ENCODE measurements around the gene TAF11L2.
"Not testable (repeated sequence)": the region's sequence is repeated elsewhere in the genome, so short reads cannot be mapped to it uniquely, and the experiment has no call there.

TAF11L2 gene
- 0 reads per million in 2 experiments for total RNA-seq

DNA sequence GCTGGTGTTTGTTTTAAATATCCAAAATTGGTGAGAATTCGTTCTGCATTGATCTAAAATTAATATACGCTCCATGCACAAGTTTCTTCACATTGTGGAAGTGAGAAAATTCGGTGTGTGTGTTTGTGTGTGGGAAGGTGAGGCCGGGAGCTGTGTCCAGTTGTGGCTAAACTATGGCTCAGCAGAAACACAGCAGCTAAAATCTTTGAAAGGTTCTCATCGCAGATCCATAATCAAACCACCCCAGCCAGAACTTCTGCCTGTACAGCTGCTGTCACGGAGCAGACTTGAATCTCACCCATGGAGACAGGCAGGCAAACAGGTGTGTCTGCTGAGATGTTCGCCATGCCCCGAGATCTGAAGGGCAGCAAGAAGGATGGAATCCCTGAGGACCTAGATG lies at the start of gene TAF11L2:
TAF11L2 (plus strand) TSS at position 301 of the 400 bp plus-strand sequence.
- not testable (repeated sequence) for DNase-seq (ENCODE audit: low read depth)

DNA sequence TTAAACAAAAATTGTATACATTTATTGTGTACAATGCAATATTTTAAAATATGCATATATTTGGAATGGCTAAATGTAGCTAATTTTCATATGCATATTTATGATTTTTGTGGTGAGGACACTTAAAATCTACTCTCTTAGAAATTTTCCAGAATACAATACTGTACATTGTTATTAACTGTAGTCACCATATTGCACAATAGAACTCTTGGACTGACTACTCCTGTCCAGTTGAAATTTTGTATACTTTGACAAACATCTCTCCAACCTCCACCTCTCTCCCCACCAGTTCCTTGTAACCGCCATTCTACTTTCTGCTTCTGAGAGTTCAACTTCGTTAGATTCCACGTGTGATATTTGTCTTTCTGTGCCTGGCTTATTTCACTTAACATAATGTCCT lies 49.2 kb upstream of the TAF11L2 start:
- no peak for DNase-seq (ENCODE audit: low read depth)

DNA sequence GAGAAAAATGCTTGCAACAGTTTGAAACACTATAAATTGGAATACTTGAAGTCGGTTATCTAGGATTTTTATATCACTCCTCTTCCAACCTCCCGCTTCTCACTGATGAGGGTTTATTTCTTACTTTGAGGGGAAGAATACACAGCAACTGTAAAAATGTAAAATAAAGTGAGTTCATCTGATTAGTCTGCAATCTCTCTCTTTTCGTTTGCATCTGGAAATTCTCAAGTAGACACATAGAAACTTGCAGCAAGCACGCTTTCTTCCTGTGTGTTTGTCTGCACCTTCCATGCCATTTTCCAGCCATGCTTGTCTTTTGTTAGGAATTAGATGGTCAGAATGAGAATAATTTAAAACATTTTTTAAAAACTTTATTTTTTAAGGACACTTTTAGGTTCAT lies 45.1 kb upstream of the TAF11L2 start:
- DNase-seq (ENCODE audit: low read depth), result no peak

DNA sequence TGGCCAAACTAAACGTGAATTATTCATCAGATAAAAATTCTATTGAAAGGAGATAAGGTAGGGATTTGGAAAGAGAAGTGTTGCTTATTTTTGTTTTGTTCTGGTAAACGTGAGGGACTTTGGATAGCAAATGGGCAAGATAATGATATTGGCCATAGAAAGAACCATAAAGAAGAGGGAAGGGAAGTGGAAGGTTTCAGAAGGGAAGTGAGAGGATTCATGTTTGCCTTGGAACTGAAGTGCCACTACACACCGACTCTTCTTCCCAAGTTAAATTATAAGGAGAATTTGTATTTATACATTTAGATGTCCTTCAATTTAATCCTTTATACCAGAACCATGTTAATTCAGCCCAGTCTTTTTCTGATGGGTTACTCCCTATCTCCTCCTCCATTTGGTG lies 42.1 kb upstream of the TAF11L2 start:
- no peak for DNase-seq (ENCODE audit: low read depth)

DNA sequence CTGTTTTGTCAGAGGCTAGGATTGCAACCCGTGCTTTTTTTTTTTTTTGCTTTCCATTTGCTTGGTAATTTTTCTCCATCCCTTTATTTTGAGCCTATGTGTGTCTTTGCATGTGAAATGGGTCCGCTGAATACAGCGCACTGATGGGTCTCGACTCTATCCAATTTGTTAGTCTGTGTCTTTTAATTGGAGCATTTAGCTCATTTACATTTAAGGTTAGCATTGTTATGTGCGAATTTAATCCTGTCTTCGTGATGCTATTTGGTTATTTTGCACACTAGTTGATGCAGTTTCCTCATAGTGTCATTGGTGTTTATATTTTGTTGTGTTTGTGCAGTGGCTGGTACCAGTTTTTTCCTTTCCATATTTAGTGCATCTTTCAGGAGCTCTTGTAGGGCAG lies 36.2 kb upstream of the TAF11L2 start:
- no peak for DNase-seq (ENCODE audit: low read depth)

DNA sequence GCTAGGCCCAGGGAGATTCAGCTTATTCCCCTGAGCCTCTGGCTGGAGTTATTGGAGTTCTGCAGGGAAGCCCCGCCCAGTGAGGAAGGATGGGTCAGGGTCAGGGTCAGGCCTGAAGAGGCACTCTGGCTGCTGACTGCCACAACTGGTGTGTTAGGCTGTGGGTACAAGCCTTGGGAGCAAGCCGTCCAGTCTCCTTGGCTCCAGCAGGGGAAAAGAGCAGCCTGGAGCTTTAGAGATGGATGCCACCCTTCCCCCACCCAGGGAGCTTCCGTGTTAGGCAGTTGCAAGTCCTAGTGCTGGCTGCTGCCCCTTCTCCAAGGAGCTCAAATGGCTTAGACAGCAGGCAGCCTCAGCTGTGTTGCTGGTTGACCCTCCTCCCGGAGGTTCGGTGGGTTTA lies 34.4 kb upstream of the TAF11L2 start:
- DNase-seq (ENCODE audit: low read depth), result no peak

DNA sequence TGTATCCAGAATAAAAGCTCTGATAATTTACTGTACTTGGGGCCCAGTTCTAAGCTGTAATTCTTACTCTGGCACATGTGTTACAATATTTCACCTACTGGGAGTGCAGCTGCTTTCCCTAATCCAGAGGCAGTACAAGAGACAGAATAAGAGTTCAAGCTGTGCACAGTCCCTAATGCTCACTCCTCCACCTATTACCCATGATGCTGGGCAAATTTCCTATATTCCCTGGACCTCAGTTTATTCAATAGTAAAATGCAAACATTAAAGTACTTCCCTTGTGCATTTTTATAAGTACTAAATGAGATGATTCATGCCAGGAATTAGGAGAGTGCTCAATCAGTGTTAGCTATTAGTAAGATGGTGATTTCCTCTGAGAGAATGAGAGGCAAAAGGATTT lies 28.0 kb upstream of the TAF11L2 start:
- no peak for DNase-seq (ENCODE audit: low read depth)

DNA sequence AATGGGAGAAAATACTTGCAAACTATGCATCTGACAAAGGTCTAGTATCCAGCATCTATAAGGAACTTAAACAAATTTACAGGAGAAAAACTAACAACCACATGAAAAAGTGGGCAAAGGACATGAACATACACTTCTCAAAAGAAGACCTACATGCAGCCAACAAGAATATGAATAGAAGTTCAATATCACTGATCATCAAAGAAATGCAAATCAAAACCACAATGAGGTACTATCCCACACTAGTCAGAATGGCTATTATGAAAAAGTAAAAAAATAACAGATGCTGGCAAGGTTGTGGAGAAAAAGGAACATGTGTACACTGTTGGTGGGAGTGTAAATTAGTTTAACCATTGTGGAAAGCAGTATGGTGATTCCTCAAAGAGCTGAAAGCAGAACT lies 23.0 kb upstream of the TAF11L2 start:
- DNase-seq (ENCODE audit: low read depth), result not testable (repeated sequence)

DNA sequence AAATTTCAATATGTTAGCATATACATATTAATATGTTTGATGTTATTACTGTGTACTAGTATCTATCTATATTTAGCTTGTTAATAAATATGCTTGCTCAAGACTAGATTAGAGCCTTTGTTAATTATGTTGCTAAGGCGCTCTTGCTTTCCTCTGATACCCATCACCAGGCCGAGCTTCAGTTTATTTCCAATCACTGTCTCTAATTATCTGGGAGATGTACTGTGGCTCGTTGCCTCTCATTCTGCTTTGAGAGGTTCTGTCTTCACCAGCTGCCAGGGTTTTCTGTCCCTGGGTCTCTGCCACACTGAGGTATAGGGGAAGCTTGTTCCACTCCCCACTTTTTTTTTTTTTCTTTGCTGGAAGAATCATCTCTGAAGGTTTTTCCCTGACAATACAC lies 21.0 kb upstream of the TAF11L2 start:
- no peak for DNase-seq (ENCODE audit: low read depth)

DNA sequence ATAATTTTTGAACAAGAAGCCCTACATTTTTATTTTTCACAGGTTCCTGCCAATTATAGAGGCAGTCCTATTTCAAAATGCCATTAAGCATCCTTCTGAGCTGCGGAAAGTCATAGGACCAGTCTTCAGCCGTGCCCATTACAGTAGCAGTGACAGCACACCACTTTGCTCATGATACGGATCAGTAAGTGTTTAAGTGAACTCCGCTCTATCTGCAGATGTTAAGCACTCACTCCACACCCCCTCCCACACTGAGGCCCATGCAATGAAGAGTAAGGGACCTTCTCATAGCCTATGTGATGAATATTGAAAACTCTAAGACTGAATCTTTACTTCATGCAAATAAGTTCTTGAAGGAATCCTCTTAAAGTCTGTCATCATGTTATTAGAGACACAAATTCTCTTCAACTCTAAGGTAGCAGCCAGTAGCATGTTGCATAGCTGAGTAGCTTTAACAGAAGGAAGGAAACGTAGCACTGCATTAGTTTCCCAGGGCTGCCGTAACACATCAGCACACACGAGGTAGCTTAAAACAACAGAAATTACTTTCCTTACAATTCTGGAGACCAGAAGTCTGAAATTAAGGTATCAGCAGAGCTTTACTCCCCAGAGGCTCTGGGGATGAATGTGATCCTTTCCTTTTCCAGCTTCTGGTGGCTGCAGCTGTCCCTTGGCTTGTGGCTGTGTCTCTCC lies 20.3 kb upstream of the TAF11L2 start:
- no peak for DNase-seq (ENCODE audit: low read depth)

DNA sequence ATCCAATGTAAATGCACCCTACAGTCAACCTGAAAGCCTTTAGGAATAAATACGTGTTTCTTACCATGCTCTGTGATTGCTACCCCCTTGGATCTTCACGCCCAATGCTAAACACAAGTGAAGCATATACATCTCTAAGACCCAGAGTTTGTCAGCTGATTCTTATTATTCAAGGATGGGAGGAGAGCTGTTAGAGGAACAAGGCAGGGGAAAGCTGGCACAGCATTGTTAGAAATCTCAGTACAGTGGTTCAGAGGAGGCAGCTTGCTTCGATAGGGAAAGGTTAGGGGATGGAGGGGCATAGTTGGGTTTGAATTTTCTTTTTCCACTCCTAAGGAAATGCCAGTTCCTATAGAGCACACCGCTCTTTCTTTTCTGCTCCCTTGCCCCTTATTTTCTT lies 16.7 kb upstream of the TAF11L2 start:
- DNase-seq (ENCODE audit: low read depth), result no peak

DNA sequence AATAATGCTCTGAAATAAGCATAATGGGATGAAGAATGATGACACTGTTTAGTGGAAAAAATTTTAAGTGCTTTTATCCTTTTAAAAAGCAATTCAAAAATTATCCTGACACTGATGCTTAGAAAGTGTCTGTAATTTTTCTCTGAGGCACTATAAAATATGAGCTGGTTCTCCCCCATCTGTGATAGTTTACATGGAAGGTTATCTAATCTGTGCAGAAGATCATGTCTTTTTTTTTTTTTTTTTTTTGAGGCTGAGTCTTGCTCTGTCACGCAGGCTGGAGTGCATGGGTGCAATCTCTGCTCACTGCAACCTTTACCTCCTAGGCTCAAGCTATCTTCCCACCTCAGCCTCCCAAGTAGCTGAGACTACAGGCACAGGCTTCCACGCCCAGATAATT lies 15.2 kb upstream of the TAF11L2 start:
- no peak for DNase-seq (ENCODE audit: low read depth)

DNA sequence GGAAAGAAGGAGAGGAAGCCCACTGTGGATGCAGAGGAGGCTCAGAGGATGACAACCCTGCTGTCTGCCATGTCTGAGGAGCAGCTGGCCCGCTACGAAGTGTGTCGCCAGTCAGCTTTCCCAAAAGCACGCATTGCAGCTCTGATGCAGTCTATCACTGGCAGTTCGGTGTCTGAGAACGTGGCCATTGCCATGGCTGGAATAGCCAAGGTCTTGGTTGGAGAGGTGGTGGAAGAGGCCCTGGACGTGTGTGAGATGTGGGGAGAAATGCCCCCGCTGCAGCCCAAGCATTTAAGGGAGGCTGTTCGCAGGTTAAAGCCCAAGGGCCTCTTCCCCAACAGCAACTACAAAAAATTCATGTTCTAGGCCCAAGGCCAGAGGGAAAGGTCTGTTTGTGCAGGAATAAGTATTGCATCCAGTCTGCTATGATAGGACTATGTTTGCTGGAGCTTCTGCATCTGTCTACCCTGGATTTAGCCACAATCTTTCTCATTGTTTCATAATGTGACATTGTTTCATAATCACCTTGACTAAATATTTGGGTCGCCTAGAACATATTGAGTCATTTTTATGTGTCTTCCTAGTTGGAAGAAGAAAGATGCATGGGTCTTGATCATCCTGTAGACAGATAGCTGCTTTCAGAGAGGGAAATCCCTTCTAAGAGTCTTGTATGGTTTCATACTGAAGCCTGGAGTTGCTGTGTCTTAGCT lies 11.4 kb upstream of the TAF11L2 start:
- not testable (repeated sequence) for DNase-seq (ENCODE audit: low read depth)

DNA sequence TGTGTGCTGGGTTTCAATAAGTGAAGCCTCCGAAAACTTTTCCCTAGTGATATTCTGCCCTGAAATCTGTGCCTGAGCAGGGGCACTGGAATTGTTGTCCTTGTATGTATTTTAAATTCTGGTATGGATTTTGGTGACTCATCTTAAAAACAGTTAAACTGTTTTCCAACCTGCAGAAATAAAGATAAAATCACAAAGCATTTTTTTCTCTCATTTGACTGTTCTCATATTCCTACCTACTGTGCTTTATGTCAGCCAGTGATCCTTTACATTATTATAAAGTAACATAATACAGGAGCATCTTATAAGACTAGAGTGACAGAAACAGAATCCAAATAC lies 10.9 kb upstream of the TAF11L2 start:
- DNase-seq (ENCODE audit: low read depth), result no peak

DNA sequence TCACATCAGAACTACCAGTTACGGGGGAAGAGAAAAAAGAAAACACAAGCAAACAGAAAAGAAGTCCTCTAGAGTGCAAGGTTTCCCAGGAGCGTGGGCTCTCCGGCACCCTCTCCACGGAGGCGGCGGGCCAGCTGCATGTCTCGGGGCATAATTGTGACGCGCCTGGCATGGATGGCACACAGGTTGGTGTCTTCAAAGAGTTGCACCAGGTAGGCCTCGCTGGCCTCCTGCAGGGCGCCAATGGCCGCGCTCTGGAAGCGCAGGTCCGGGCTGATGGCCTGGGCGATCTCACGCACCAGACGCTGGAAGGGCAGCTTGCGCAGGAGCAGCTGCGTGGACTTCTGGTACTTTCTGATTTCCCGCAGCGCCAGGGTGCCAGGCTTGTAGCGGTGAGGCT lies 6.8 kb upstream of the TAF11L2 start:
- not testable (repeated sequence) for DNase-seq (ENCODE audit: low read depth)

DNA sequence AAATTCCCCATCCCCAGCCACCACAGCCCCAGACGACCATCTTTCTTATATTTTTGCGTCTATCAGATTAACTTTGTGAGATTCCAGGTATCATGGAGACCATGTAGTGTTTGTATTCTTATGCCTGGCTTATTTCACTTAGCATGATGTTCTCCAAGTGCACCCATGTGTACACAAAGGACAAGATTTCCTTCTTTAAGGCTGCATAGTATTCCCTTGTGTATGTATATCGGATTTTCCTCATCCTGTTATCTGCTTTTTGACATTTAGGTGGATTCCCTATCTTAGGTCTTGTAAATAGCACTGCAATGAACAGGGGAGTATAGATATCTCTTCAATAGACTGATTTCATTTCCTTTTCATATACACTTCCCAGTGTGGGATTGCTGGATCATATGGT lies 5.3 kb upstream of the TAF11L2 start:
- DNase-seq (ENCODE audit: low read depth), result no peak

DNA sequence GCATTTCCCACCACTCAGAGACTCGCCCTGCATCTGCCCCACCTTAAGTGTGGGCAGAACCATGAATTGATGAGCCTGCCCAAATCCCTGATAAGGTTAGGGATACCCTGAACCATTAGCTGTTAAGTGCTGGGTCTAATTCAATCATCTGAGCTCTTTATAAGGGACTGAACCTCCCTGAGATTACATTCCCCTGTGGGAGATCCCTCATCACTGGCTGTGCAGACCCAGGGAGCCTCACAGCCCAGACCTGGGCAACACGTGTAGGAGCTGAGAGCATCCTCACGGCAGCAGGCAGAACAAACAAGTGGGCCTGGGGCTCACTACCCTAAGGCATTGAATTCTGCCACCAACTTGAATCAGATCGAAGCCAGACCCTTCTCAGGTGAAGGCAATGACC lies 585 bp upstream of the TAF11L2 start:
- DNase-seq (ENCODE audit: low read depth), result no peak

DNA sequence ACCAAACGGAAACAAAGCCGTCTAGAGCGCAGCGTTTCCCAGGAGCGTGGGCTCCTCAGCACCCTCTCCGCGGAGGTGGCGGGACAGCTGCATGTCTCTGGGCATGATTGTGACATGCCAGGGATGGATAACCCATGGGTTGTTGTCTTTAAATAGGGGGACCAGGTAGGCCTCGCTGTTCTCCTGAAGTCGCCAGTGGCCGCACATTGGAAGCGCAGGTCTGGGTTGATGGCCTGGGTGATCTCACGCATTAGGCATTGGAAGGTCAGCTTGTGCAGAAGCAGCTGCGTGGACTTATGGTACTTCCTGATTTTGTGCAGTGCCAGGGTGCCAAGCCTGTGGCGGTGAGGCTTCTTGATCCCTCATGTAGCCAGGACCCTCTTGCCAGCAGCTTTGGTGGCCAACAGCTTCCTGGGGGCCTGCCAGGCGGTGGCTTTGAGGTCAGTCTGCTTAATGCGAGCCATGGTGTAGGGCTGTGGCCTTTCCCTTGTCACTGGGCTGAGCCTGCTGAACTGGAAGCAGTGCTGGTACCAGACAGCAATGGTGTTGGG lies 13.8 kb downstream of the TAF11L2 start:
- no peak for DNase-seq (ENCODE audit: low read depth)

DNA sequence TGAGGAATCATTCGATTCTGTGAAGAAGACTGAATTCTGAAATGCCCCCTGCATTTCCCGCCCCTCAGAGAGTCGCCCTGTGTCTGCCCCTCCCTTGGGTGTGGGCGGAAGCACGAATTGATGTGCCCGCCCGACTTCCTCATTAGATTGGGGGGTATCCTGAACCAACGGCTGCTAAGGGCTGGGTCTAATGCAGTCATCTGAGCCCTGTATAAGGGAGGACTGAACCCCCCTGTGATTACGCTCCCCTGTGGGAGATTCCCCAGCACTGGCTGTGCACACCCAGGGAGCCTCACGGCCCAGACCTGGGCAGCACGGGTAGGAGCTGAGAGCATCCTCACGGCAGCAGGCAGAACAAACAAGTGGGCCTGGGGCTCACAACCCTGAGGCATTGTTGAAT lies 19.5 kb downstream of the TAF11L2 start:
- DNase-seq (ENCODE audit: low read depth), result not testable (repeated sequence)

DNA sequence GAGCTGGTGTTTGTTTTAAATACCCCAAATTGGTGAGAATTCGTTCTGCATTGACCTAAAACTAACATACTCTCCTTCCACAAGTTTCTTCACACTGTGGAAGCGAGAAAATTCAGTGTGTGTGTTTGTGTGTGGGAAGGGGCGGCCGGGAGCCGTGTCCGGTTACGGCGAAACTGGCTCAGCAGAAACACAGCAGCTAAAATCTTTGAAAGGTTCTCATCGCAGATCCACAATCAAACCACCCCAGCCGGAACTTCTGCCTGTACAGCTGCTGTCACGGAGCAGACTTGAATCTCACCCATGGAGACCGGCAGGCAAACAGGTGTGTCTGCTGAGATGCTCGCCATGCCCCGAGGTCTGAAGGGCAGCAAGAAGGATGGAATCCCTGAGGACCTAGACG lies 20.0 kb downstream of the TAF11L2 start, which contains the start of gene TAF11L3:
TAF11L3 (plus strand) TSS at position 301 of the 400 bp plus-strand sequence.
- not testable (repeated sequence) for DNase-seq (ENCODE audit: low read depth)

DNA sequence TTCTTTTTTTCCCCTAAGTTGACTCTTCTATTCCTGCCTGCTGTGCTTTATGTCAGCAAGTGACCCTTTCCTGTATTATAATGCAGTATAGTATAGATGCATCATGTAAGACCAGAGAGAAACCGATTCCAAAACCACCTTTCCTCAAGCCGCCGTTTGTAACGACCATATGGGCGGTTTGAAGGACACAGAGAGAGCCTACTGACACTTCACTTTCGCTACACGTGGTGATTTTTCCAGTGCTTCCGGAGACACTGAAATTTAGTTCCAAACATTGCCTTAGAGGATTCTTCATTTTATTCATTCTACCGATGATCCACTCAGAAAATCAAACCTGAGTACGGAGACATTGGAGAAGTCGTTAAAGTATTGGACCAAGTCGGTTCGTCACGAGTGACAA lies 21.5 kb downstream of the TAF11L2 start:
- DNase-seq (ENCODE audit: low read depth), result peak; percentile 2

DNA sequence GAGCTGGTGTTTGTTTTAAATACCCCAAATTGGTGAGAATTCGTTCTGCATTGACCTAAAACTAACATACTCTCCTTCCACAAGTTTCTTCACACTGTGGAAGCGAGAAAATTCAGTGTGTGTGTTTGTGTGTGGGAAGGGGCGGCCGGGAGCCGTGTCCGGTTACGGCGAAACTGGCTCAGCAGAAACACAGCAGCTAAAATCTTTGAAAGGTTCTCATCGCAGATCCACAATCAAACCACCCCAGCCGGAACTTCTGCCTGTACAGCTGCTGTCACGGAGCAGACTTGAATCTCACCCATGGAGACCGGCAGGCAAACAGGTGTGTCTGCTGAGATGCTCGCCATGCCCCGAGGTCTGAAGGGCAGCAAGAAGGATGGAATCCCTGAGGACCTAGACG lies 23.5 kb downstream of the TAF11L2 start, which contains the start of gene TAF11L4:
TAF11L4 (plus strand) TSS at position 301 of the 400 bp plus-strand sequence.
- not testable (repeated sequence) for DNase-seq (ENCODE audit: low read depth)

DNA sequence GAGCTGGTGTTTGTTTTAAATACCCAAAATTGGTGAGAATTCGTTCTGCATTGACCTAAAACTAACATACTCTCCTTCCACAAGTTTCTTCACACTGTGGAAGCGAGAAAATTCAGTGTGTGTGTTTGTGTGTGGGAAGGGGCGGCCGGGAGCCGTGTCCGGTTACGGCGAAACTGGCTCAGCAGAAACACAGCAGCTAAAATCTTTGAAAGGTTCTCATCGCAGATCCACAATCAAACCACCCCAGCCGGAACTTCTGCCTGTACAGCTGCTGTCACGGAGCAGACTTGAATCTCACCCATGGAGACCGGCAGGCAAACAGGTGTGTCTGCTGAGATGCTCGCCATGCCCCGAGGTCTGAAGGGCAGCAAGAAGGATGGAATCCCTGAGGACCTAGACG lies 26.9 kb downstream of the TAF11L2 start, which contains the start of gene TAF11L5:
TAF11L5 (plus strand) TSS at position 301 of the 400 bp plus-strand sequence.
- DNase-seq (ENCODE audit: low read depth), result not testable (repeated sequence)

Data from T follicular helper cell (primary cell).